Spinal cord (tissue), 10 donors: ENCODE measurements around the gene UVRAG. TPM values are rescaled to one million over a fixed set of nuclear protein-coding genes. Genes with fewer than 3 reads are reported as not detected.

Experiments used
- DNase-seq, 6 donors: peaks; one replicate each; pipeline versions ENCODE4 v3.0.0 to v3.0.0-alpha.2; 2013 to 2015; ENCODE audit warnings: low spot score in 6 of 6, low read depth in 4 of 6
- H3K27ac ChIP-seq: one replicate; pipeline ENCODE4 v1.5.1; 2013; ENCODE audit warnings: low read depth, low read length, control low read depth
- H3K27me3 ChIP-seq: one replicate; pipeline ENCODE4 v1.6.1; 2013; ENCODE audit warnings: low read length; ENCODE audit not compliant: control insufficient read depth, insufficient read depth
- H3K36me3 ChIP-seq: one replicate; pipeline ENCODE4 v1.6.1; 2013; ENCODE audit warnings: low read length; ENCODE audit not compliant: control insufficient read depth, insufficient read depth
- H3K4me1 ChIP-seq: one replicate; pipeline ENCODE4 v1.6.1; 2013; ENCODE audit warnings: low read length; ENCODE audit not compliant: control insufficient read depth, insufficient read depth
- H3K4me3 ChIP-seq: one replicate; pipeline ENCODE4 v1.5.1; 2013; ENCODE audit warnings: low read depth, low read length, control low read depth
- H3K9me3 ChIP-seq: one replicate; pipeline ENCODE4 v1.6.1; 2013; ENCODE audit warnings: low read length; ENCODE audit not compliant: control insufficient read depth, insufficient read depth
- WGBS: methylation state at CpG from one replicate; pipeline ENCODE4 v1.1.5; 2013; ENCODE audit warnings: missing lambda C conversion rate; ENCODE audit not compliant: insufficient coverage; 5-methylcytosine and 5-hydroxymethylcytosine counted together
- long read RNA-seq, 4 donors: transcript quantifications; one replicate each; lab custom pipeline, GENCODE V29; 2026
- polyA plus RNA-seq, 2 donors: library from polyadenylated mRNA; unstranded; fragments of 120-200 nt; gene quantifications; one replicate each; pipeline ENCODE4 v1.2.1, GENCODE V29; 2013; ENCODE audit not compliant: insufficient read length in 2 of 2
- total RNA-seq, 2 donors: library from RNA; depleted of rRNA in 1 of 2; stranded (reverse); fragments of 120-200 nt in 1 of 2; fragments of >200 nt in 1 of 2; gene quantifications; one replicate each; pipeline versions ENCODE4 v1.2.3 to v1.2.4, GENCODE V29; 2013 to 2014
- donor health status: healthy.

Gene UVRAG
- 10 to 100 TPM; 23.5 to 40.8 TPM for total RNA-seq
- 10 to 100 TPM; 17.8 to 21.0 TPM for polyA plus RNA-seq
- long read RNA-seq, donor 1, full-length matches to known transcripts, result 1 of 1 reads
- long read RNA-seq, donor 1, partial matches to known transcripts, result 0 of 1 reads
- long read RNA-seq, donor 1, other reads (novel, unspliced or antisense), result 0 of 1 reads
- long read RNA-seq, donor 2, full-length matches to known transcripts, result 1 of 1 reads
- long read RNA-seq, donor 2, partial matches to known transcripts, result 0 of 1 reads
- long read RNA-seq, donor 2, other reads (novel, unspliced or antisense), result 0 of 1 reads
- long read RNA-seq, donor 3, full-length matches to known transcripts, result 1 of 1 reads
- long read RNA-seq, donor 3, partial matches to known transcripts, result 0 of 1 reads
- long read RNA-seq, donor 3, other reads (novel, unspliced or antisense), result 0 of 1 reads
- long read RNA-seq, donor 4, full-length matches to known transcripts, result 3 of 10 reads
- long read RNA-seq, donor 4, partial matches to known transcripts, result 7 of 10 reads
- long read RNA-seq, donor 4, other reads (novel, unspliced or antisense), result 0 of 10 reads

GRCh38 chr11:75814677-75815344 lies at the start of gene UVRAG:
Gene UVRAG, plus strand, starts transcription at chr11:75815210. Its CDS starts 198 bp downstream, at chr11:75815408.
- Histone ChIP-seq H3K27me3 (no peaks in the 10 kb centered on the region), H3K27ac (peak within 1 kb of the TSS; percentile 94)
- 0% methylated on average over 36 of the region's 39 CpGs for WGBS

DNA sequence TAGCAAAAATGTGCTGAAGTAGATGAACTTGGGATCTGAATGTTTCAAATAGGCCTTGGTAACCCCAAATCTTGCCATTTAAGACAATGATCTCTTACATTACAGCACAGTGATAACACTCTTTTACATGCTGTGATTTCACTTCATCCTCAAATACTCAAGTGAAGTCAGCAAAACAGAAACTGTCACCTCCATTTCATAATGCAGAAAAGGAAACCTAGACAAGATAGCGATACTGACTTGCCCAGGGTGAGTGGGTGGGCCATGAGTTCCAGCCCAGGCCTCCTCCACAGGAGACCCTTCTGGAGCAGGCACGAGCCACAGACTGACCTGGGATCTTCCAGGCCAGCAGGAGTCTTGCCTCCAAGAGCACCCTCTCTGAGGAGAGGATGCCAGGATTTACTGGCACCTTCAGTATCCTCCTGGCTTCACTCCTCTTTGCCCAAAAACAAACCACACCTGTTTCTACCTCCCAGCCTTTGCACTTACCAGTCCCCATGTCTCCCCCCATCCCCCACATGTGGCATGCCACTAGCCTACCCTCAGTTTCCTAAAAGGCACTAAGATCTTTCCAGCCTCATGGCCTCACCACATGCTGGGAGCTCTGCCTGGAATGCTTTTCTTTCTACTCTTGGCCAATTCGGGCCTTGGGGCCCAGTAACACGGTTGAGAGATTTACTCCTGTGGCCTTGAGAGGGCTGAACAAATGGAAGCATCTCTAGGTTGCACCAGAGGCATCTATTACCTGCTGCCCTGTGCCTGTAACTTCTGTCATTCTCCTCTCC lies 48.4 kb upstream of the UVRAG start:
- H3K36me3 ChIP-seq, result no peaks in the 10 kb centered on the region
- peaks cover 13% of the 10 kb centered on the region for H3K4me1 ChIP-seq
- no peak overlapping the region for H3K27ac ChIP-seq
- no peaks in the 10 kb centered on the region for H3K9me3 ChIP-seq
- no peak overlapping the region for H3K4me3 ChIP-seq
- DNase-seq, result no peak
- WGBS, result 43% methylated on average over 4 of the region's 4 CpGs
- peaks cover 24% of the 10 kb centered on the region for H3K27me3 ChIP-seq

More at GRCh38 chr11:75814677-75815344, at the start of gene UVRAG:
- H3K36me3 ChIP-seq, result no peaks in the 10 kb centered on the region
- H3K9me3 ChIP-seq, result no peaks in the 10 kb centered on the region
- peak; percentile 98 to 100 (median 99) for DNase-seq
- peaks cover 16% of the 10 kb centered on the region for H3K4me1 ChIP-seq
- peak within 1 kb of the TSS; percentile 88 for H3K4me3 ChIP-seq

GRCh38 chr11:75767228-75767572 lies 47.8 kb upstream of the UVRAG start:
- Histone ChIP-seq H3K4me1 (peaks cover 13% of the 10 kb centered on the region), H3K36me3 (no peaks in the 10 kb centered on the region), H3K9me3 (no peaks in the 10 kb centered on the region), H3K27me3 (peaks cover 24% of the 10 kb centered on the region), H3K27ac (no peak overlapping the region), H3K4me3 (no peak overlapping the region)
- WGBS, result 85% methylated on average over 6 of the region's 6 CpGs
- DNase-seq, result no peak

- Histone ChIP-seq H3K27me3 (peaks cover 24% of the 10 kb centered on the region), H3K4me1 (peaks cover 13% of the 10 kb centered on the region), H3K9me3 (no peaks in the 10 kb centered on the region), H3K36me3 (no peaks in the 10 kb centered on the region), H3K27ac (no peak overlapping the region), H3K4me3 (peak overlapping the region; percentile 46)
- no peak for DNase-seq
- 67% methylated on average over 1 of the region's 1 CpG for WGBS
Observed at GRCh38 chr11:75767793-75768111, 47.3 kb upstream of the UVRAG start.

DNA sequence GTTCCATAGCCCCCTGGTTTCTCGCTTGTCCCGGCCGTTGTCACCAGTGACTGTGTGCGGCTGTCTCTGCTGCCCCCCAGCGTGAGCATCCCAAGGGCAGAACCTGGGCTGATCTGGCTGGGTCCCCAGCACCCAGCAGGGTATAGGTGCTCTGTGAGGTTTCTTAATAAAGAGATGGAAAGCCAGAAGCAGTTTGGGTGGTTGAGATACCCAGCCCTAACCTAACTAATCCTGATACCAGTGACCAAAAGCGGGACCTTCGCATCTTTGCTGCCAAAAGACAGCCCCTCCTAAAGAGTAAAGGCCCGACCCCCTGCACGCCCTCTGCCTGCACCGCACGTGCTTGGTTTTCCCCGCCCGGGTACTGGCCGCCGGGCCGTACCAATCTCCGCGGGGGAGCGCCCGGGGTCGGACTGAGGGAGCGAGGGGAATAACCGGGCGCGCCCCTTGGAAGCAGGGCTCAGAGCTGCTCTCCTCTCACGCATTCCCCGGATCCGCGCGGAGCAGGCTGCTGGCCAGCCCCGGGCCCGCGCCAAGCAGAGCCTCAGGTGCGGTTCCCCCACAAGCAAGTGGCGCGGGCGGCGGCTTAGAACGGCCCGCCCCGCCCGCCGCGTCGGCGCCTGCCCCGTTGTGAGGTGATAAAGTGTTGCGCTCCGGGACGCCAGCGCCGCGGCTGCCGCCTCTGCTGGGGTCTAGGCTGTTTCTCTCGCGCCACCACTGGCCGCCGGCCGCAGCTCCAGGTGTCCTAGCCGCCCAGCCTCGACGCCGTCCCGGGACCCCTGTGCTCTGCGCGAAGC lies 46.7 kb upstream of the UVRAG start, which contains the start of gene DGAT2:
Gene DGAT2, plus strand, starts transcription at position 667 of the 797 bp plus-strand sequence. CDS start 214 bp downstream, outside the sequence.
- no peaks in the 10 kb centered on the region for H3K36me3 ChIP-seq
- 1% methylated on average over 66 of the region's 66 CpGs for WGBS
- peak; percentile 15 to 90 (median 48) for DNase-seq
- peaks cover 13% of the 10 kb centered on the region for H3K4me1 ChIP-seq
- peaks cover 24% of the 10 kb centered on the region for H3K27me3 ChIP-seq
- H3K9me3 ChIP-seq, result no peaks in the 10 kb centered on the region
- peak within 1 kb of the TSS; percentile 46 for H3K4me3 ChIP-seq
- H3K27ac ChIP-seq, result no peak within 1 kb of the TSS

DNA sequence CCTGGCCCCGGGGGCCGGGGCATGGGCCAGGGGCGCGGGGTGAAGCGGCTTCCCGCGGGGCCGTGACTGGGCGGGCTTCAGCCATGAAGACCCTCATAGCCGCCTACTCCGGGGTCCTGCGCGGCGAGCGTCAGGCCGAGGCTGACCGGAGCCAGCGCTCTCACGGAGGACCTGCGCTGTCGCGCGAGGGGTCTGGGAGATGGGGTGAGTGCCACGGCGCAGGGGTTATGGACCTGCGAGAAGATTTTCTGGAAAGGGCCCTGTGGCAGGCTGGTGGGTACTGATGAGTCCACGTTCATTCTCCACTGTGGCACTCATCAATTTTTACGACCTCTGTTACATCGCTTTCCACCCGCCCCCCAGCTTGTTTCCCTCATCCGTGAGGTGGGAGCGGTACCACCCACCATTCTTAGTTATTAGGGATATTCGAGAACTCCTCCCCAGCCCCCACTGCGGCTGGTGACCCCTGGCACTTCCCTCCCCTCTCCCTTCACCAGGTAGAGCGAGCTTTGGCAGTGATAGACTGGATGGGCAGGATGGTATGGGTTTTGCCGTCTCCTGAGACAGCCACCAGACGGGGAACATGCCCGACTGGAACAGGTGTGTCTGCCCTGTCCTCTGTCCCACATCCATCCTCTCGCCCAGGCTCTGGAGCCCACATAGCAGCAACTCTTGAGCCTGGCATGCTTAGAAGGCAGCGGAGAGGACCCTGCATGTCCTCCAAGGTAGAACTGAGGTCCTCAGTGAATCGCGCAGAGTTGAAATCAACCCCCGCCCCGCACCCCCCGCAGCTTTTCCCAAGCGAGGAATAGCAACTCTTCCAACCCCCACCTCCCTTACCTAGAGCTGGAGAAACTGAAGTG lies 45.9 kb upstream of the UVRAG start:
- H3K27ac ChIP-seq, result no peak overlapping the region
- peak in 1 of 6 donors; percentile 8 for DNase-seq
- H3K27me3 ChIP-seq, result peaks cover 24% of the 10 kb centered on the region
- peak overlapping the region; percentile 46 for H3K4me3 ChIP-seq
- no peaks in the 10 kb centered on the region for H3K36me3 ChIP-seq
- H3K9me3 ChIP-seq, result no peaks in the 10 kb centered on the region
- peaks cover 13% of the 10 kb centered on the region for H3K4me1 ChIP-seq
- 3% methylated on average over 36 of the region's 46 CpGs for WGBS

- DNase-seq, result no peak
- H3K27me3 ChIP-seq, result peaks cover 24% of the 10 kb centered on the region
- no peaks in the 10 kb centered on the region for H3K9me3 ChIP-seq
- no peak overlapping the region for H3K4me3 ChIP-seq
- H3K27ac ChIP-seq, result no peak overlapping the region
- no peaks in the 10 kb centered on the region for H3K36me3 ChIP-seq
- WGBS, result 89% methylated on average over 4 of the region's 5 CpGs
- H3K4me1 ChIP-seq, result peaks cover 13% of the 10 kb centered on the region
Observed at GRCh38 chr11:75770102-75770501, 44.9 kb upstream of the UVRAG start.

DNA sequence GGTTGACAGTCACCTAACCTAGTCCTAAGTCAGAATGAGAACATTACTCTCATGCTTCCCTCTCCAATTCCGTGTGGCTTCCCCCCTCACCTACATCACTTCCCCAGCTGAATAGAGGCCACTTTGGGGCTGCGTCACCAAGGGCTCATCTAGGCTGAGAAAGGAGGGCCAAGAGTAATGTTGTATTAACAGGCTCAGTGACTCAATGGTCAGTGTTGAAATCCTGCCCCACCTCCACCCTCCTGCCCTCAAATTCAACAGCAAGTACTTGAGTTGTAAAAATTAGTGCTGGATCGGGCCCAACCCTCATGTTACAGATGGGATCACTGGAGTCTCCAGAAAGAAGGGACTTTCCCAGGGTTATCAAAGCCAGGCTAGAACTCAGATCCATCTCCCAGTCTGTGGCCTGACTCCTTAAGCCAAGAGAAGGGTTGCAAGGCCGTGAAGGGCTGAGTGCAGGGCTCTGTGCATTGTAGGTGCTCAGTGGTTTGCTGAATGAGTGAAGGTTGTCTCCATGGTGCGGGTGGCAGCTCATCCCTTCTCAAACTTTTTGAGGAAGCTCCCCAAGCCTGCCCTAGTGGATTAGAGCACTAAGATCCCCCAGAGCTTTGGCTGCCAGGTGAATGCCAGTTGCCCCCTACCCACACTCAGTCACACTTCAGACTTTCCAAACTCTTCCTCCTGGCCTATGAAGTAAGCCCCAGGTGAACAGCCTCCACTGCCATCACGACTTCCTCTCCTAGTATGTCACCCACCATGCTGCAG lies 43.2 kb upstream of the UVRAG start:
- Histone ChIP-seq H3K4me1 (peaks cover 13% of the 10 kb centered on the region), H3K4me3 (no peak overlapping the region), H3K9me3 (no peaks in the 10 kb centered on the region), H3K27ac (no peak overlapping the region), H3K36me3 (no peaks in the 10 kb centered on the region), H3K27me3 (peaks cover 24% of the 10 kb centered on the region)
- 90% methylated on average over 4 of the region's 6 CpGs for WGBS
- DNase-seq, result no peak
